ENCODE results near the gene FREM1. TPM values are rescaled to one million over a fixed set of nuclear protein-coding genes. Genes with fewer than 3 reads are reported as not detected.

Gene FREM1
- polyA plus RNA-seq, 4 donors = 1.1 to 16.9 (median 9.3) TPM

DNA sequence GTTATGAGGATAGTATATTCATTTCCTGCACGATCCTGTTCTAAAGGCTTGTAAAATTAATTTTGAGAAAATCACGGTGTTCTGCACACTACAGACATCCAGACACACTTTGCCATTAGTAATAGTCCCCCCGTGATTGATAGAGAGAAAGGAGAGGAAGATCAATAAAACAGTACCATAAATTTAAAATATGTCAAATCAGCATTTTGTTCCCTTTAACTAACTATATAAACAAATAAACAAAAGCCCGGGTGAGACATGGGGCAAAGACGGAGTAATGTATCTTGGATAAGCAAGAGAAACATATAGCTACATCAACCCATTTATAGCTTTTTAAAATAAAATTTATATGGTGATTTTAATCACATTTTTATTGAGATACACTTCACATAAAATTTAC lies 177.1 kb downstream of the FREM1 start:
- WGBS, 3 donors = 86 to 88% (median 86%) methylated on average over 5 of the region's 5 CpGs
- no peak for FAIRE-seq
- no peaks in the 10 kb centered on the region for H3K9me3 ChIP-seq (ENCODE audit: control insufficient read depth in 2 of 2, insufficient read depth in 1 of 2, low read depth in 1 of 2, low read length in 1 of 2)
- H3K36me3 ChIP-seq (ENCODE audit: control insufficient read depth in 3 of 3, insufficient read depth in 2 of 3, low read depth in 1 of 3, low read length in 3 of 3) = peaks cover 0 to 2% (median 2%) of the 10 kb centered on the region in 3 donors
- no peak overlapping the region for H3K4me3 ChIP-seq (ENCODE audit: low read depth in 1 of 3, low read length in 3 of 3)
- no peaks in the 10 kb centered on the region for H3K4me1 ChIP-seq (ENCODE audit: control insufficient read depth in 3 of 3, insufficient read depth in 2 of 3, low read depth in 1 of 3, low read length in 2 of 3)
- no peak for DNase-seq
- H3K27ac ChIP-seq (ENCODE audit: low read depth in 1 of 3, low read length in 2 of 3) = no peak overlapping the region
- no peaks in the 10 kb centered on the region for H3K27me3 ChIP-seq (ENCODE audit: control insufficient read depth in 3 of 3, insufficient read depth in 3 of 3, low read length in 3 of 3)

DNA sequence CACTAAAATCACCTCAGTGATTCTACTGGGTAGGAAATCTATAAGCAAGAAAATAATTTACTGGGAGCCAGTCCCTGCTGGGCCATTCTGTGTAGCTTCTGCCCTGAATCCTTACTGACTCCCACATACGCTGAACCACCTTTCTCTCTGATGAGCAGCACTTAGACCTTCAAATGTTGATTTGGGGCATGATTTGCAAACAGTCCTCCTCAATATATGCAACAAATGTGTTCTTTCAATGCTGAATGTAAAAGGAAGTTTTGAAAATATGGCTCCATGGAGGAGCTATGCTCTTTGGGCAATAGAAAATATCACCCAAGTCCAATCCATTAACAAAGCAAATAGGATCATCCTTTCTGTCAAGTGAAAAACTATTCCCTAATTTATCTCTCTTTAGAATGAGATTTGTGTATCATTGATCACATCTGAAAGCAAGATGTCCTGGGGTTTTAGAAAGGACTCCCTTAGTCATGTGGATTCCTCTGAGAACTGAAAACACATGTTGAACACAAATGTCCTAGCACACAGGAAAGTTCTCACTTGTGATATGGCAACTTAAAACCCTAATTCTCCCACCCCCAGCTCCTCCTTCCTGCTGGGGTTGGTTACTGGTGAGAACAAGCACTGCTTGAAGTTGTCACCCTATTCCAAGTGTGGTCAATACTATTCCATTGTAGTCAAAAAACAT lies 178.8 kb downstream of the FREM1 start:
- no peaks in the 10 kb centered on the region for H3K9me3 ChIP-seq (ENCODE audit: control insufficient read depth in 2 of 2, insufficient read depth in 1 of 2, low read depth in 1 of 2, low read length in 1 of 2)
- H3K27ac ChIP-seq (ENCODE audit: low read depth in 1 of 3, low read length in 2 of 3) = no peak overlapping the region
- H3K27me3 ChIP-seq (ENCODE audit: control insufficient read depth in 3 of 3, insufficient read depth in 3 of 3, low read length in 3 of 3) = no peaks in the 10 kb centered on the region
- FAIRE-seq = no peak
- H3K4me3 ChIP-seq (ENCODE audit: low read depth in 1 of 3, low read length in 3 of 3) = no peak overlapping the region
- no peak for DNase-seq
- peaks cover 0 to 2% (median 0%) of the 10 kb centered on the region in 3 donors for H3K36me3 ChIP-seq (ENCODE audit: control insufficient read depth in 3 of 3, insufficient read depth in 2 of 3, low read depth in 1 of 3, low read length in 3 of 3)
- no peaks in the 10 kb centered on the region for H3K4me1 ChIP-seq (ENCODE audit: control insufficient read depth in 3 of 3, insufficient read depth in 2 of 3, low read depth in 1 of 3, low read length in 2 of 3)
- WGBS, 3 donors = 97 to 100% (median 97%) methylated on average over 1 of the region's 1 CpG

DNA sequence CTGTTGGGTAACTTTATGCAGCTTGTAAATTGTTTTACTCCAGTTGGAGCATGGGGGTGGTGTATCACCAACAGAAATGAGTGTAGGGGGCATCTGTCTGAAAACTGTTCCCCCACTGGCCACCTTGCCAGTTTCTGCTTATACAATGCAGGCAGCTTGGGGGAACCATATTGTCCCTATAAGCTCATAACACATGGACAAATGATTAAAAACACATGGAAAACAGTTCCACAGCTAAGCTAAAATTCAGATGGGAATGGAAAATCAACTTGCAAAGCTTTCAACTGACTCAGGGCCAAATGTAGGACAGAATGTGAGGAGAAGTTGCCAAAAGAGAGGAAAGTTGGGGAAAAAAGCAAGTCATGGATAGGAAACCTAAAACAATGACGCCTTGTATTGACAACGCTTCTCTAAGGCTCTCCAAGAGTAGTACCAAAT lies 179.7 kb downstream of the FREM1 start:
- no peak overlapping the region for H3K27ac ChIP-seq (ENCODE audit: low read depth in 1 of 3, low read length in 2 of 3)
- H3K27me3 ChIP-seq (ENCODE audit: control insufficient read depth in 3 of 3, insufficient read depth in 3 of 3, low read length in 3 of 3) = peaks cover 0 to 1% (median 0%) of the 10 kb centered on the region in 3 donors
- no peaks in the 10 kb centered on the region for H3K4me1 ChIP-seq (ENCODE audit: control insufficient read depth in 3 of 3, insufficient read depth in 2 of 3, low read depth in 1 of 3, low read length in 2 of 3)
- H3K36me3 ChIP-seq (ENCODE audit: control insufficient read depth in 3 of 3, insufficient read depth in 2 of 3, low read depth in 1 of 3, low read length in 3 of 3) = no peaks in the 10 kb centered on the region
- FAIRE-seq (no peak), DNase-seq (no peak)
- 77 to 100% (median 97%) methylated on average over 2 of the region's 2 CpGs for WGBS, 3 donors
- no peaks in the 10 kb centered on the region for H3K9me3 ChIP-seq (ENCODE audit: control insufficient read depth in 2 of 2, insufficient read depth in 1 of 2, low read depth in 1 of 2, low read length in 1 of 2)
- no peak overlapping the region for H3K4me3 ChIP-seq (ENCODE audit: low read depth in 1 of 3, low read length in 3 of 3)

DNA sequence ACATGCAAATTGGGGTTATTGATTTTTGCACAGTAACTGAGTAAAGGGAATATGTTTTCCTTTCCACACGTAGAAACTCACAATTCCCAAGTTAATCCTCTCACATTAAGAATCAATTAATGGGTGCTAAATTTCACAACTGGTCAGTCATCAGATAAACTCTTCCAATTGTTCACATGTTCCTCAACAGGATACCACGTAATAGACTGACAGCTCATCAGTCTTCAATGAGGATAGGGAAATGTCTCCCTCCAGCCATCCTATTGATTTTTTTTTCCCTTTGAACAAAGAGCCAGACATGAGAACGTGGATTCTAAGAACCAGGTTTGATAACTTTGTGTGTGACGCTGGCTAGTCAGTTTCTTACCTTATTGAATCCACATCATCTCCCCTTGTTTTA lies 186.9 kb downstream of the FREM1 start:
- H3K27ac ChIP-seq (ENCODE audit: low read depth in 1 of 3, low read length in 2 of 3) = no peak overlapping the region
- peaks cover 0 to 3% (median 1%) of the 10 kb centered on the region in 3 donors for H3K27me3 ChIP-seq (ENCODE audit: control insufficient read depth in 3 of 3, insufficient read depth in 3 of 3, low read length in 3 of 3)
- no peak overlapping the region for H3K4me3 ChIP-seq (ENCODE audit: low read depth in 1 of 3, low read length in 3 of 3)
- no peaks in the 10 kb centered on the region for H3K36me3 ChIP-seq (ENCODE audit: control insufficient read depth in 3 of 3, insufficient read depth in 2 of 3, low read depth in 1 of 3, low read length in 3 of 3)
- no peaks in the 10 kb centered on the region for H3K4me1 ChIP-seq (ENCODE audit: control insufficient read depth in 3 of 3, insufficient read depth in 2 of 3, low read depth in 1 of 3, low read length in 2 of 3)
- no peaks in the 10 kb centered on the region for H3K9me3 ChIP-seq (ENCODE audit: control insufficient read depth in 2 of 2, insufficient read depth in 1 of 2, low read depth in 1 of 2, low read length in 1 of 2)
- DNase-seq (no peak), FAIRE-seq (no peak)
- WGBS, 3 donors = 37 to 58% (median 52%) methylated on average over 4 of the region's 4 CpGs

DNA sequence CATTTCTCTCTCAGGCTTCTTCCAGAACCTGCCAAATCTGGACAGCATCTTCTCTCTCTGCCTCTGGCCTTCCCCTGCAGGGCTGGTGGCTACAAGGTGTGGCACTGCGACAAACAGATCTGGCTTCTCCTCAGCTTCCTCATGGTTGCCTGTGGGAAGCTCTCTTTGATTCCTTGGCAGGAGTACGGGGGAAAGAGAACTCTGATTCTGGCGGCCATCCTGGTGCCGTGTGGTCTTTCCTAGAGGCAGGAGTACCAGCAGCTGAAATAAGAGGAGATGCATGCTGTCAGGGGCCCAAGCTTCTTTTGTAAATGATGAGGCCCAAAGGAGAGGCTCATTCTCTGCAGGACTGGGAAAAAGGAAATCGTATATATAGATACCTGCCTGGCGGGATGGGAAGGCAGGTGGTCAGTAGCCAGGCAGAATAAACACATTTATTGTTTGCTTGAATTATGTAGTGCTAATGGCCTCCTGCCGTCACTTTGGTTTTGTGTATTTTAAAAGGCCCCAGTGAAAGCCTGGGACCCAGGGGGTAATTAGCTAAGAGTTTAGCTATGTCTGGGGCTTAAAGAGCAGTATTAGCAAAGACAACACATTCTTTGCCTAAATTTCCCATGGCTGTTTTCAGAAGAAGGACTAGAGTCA lies 187.7 kb downstream of the FREM1 start, which contains the start of gene CER1:
Gene CER1, minus strand, starts transcription at position 343 of the 645 bp plus-strand sequence. Its CDS starts 61 bp downstream, at position 282.
- Histone ChIP-seq H3K27ac (ENCODE audit: low read depth in 1 of 3, low read length in 2 of 3) (no peak within 1 kb of the TSS), H3K27me3 (ENCODE audit: control insufficient read depth in 3 of 3, insufficient read depth in 3 of 3, low read length in 3 of 3) (peaks cover 0 to 3% (median 1%) of the 10 kb centered on the region in 3 donors), H3K36me3 (ENCODE audit: control insufficient read depth in 3 of 3, insufficient read depth in 2 of 3, low read depth in 1 of 3, low read length in 3 of 3) (no peaks in the 10 kb centered on the region), H3K9me3 (ENCODE audit: control insufficient read depth in 2 of 2, insufficient read depth in 1 of 2, low read depth in 1 of 2, low read length in 1 of 2) (no peaks in the 10 kb centered on the region), H3K4me1 (ENCODE audit: control insufficient read depth in 3 of 3, insufficient read depth in 2 of 3, low read depth in 1 of 3, low read length in 2 of 3) (no peaks in the 10 kb centered on the region), H3K4me3 (ENCODE audit: low read depth in 1 of 3, low read length in 3 of 3) (no peak within 1 kb of the TSS)
- 50 to 69% (median 54%) methylated on average over 7 of the region's 7 CpGs for WGBS, 3 donors
- DNase-seq (no peak), FAIRE-seq (no peak)

DNA sequence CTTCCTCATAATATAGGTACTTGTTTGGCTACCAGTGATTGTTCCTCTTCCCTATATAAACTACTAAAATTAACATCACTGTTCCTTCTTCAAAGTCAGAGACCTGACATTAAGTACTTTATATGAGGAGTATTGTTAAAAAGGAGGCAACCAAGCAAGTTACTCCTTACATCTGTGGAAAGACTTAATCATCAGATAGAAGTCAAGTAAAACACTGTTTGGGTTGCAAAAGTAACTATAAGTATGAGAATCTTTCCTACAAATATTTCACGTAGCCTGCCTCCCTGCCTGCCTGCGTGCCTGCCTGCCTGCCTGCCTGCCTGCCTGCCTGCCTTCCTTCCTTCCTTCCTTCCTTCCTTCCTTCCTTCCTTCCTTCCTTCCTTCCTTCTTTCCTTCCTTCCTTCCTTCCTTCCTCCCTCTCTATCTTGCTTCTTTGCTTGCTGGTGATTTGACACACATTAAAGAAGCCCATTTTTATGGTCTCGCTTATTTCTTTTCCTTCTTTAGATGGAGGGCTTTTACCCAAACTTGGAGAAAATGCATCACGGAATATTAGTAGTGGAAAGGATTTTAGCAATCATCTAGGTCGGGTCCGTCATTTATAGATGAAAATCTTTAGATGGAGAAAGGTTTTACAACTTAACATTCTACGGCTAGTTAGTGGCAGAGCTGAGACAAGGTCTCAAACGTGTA lies 190.9 kb downstream of the FREM1 start:
- no peak for DNase-seq
- Histone ChIP-seq H3K27me3 (ENCODE audit: control insufficient read depth in 3 of 3, insufficient read depth in 3 of 3, low read length in 3 of 3) (peaks cover 0 to 1% (median 0%) of the 10 kb centered on the region in 3 donors), H3K4me1 (ENCODE audit: control insufficient read depth in 3 of 3, insufficient read depth in 2 of 3, low read depth in 1 of 3, low read length in 2 of 3) (no peaks in the 10 kb centered on the region), H3K9me3 (ENCODE audit: control insufficient read depth in 2 of 2, insufficient read depth in 1 of 2, low read depth in 1 of 2, low read length in 1 of 2) (no peaks in the 10 kb centered on the region), H3K27ac (ENCODE audit: low read depth in 1 of 3, low read length in 2 of 3) (no peak overlapping the region), H3K36me3 (ENCODE audit: control insufficient read depth in 3 of 3, insufficient read depth in 2 of 3, low read depth in 1 of 3, low read length in 3 of 3) (no peaks in the 10 kb centered on the region), H3K4me3 (ENCODE audit: low read depth in 1 of 3, low read length in 3 of 3) (no peak overlapping the region)
- WGBS, 3 donors = 69 to 77% (median 77%) methylated on average over 8 of the region's 8 CpGs
- no peak for FAIRE-seq

- 74 to 83% (median 78%) methylated on average over 4 of the region's 4 CpGs for WGBS, 3 donors
- DNase-seq (no peak), FAIRE-seq (no peak)
- no peaks in the 10 kb centered on the region for H3K36me3 ChIP-seq (ENCODE audit: control insufficient read depth in 3 of 3, insufficient read depth in 2 of 3, low read depth in 1 of 3, low read length in 3 of 3)
- no peaks in the 10 kb centered on the region for H3K4me1 ChIP-seq (ENCODE audit: control insufficient read depth in 3 of 3, insufficient read depth in 2 of 3, low read depth in 1 of 3, low read length in 2 of 3)
- no peak overlapping the region for H3K27ac ChIP-seq (ENCODE audit: low read depth in 1 of 3, low read length in 2 of 3)
- H3K4me3 ChIP-seq (ENCODE audit: low read depth in 1 of 3, low read length in 3 of 3) = no peak overlapping the region
- no peaks in the 10 kb centered on the region for H3K9me3 ChIP-seq (ENCODE audit: control insufficient read depth in 2 of 2, insufficient read depth in 1 of 2, low read depth in 1 of 2, low read length in 1 of 2)
- H3K27me3 ChIP-seq (ENCODE audit: control insufficient read depth in 3 of 3, insufficient read depth in 3 of 3, low read length in 3 of 3) = peaks cover 0 to 1% (median 0%) of the 10 kb centered on the region in 3 donors
Measured at GRCh38 chr9:14715102-14715501, 195.1 kb downstream of the FREM1 start.

GRCh38 chr9:14713187-14713767 lies 197.0 kb downstream of the FREM1 start:
- H3K4me3 ChIP-seq (ENCODE audit: low read depth in 1 of 3, low read length in 3 of 3) = no peak overlapping the region
- FAIRE-seq (no peak), DNase-seq (no peak)
- H3K27ac ChIP-seq (ENCODE audit: low read depth in 1 of 3, low read length in 2 of 3) = no peak overlapping the region
- H3K27me3 ChIP-seq (ENCODE audit: control insufficient read depth in 3 of 3, insufficient read depth in 3 of 3, low read length in 3 of 3) = no peaks in the 10 kb centered on the region
- H3K9me3 ChIP-seq (ENCODE audit: control insufficient read depth in 2 of 2, insufficient read depth in 1 of 2, low read depth in 1 of 2, low read length in 1 of 2) = no peaks in the 10 kb centered on the region
- H3K4me1 ChIP-seq (ENCODE audit: control insufficient read depth in 3 of 3, insufficient read depth in 2 of 3, low read depth in 1 of 3, low read length in 2 of 3) = no peaks in the 10 kb centered on the region
- H3K36me3 ChIP-seq (ENCODE audit: control insufficient read depth in 3 of 3, insufficient read depth in 2 of 3, low read depth in 1 of 3, low read length in 3 of 3) = no peaks in the 10 kb centered on the region
- WGBS, 3 donors = 81 to 88% (median 83%) methylated on average over 3 of the region's 3 CpGs

All from small intestine (tissue), 7 donors.